Measurements from ENCODE around the gene SPOCK1. TPM values are rescaled to one million over a fixed set of nuclear protein-coding genes. Genes with fewer than 3 reads are reported as not detected.
A peak's percentile ranks its signal among the peaks of the same experiment; 100 is the strongest.

SPOCK1 gene
- total RNA-seq, 1 experiment from 2014 or later = 10.9 TPM

DNA sequence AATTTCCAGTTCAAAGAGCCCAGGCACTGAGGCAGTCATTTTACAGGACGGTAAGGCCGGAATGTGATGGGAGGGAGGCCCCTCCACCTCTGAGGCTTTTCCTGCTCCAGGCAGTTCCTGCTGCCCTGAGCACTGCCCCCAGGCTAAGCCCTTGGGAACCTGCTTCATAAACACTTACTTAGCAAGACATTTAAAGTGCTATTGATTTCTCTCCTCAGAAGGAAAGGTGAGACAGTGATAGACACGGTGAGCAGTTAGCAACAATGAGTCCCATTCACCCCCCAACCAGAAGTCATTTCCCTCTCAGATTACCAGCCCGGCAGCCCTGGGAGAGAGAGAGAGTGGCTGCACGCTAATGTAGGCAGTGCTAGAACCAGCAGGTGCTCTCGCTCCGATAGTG lies 462.5 kb downstream of the SPOCK1 start:
- no peaks in the 10 kb centered on the region for H3K36me3 Mint-ChIP-seq (ENCODE audit: insufficient read depth in 1 of 3, low read depth in 3 of 3)
- Histone ChIP-seq H3K18ac (ENCODE audit: insufficient read length, low read depth, low read length) (no peak overlapping the region), H2BK5ac (ENCODE audit: insufficient read length, low read length) (no peak overlapping the region), H2BK20ac (ENCODE audit: low read depth, low read length, poor library complexity, severe bottlenecking) (no peak overlapping the region), H3K4ac (ENCODE audit: low read depth, low read length) (no peak overlapping the region), H3K4me2 (ENCODE audit: insufficient read depth, insufficient read length, low read length) (peak overlapping the region; percentile 19), H3K27me3 (ENCODE audit: insufficient read depth, low read length) (no peaks in the 10 kb centered on the region), H3K9me3 (ENCODE audit: control insufficient read depth, low read depth, low read length) (no peaks in the 10 kb centered on the region), H3K4me1 (ENCODE audit: insufficient read depth, low read length) (peaks cover 12% of the 10 kb centered on the region), H3K23me2 (ENCODE audit: insufficient read length, low read depth, low read length, poor library complexity, severe bottlenecking) (no peaks in the 10 kb centered on the region), H3K79me2 (ENCODE audit: insufficient read depth, low read length) (no peaks in the 10 kb centered on the region), H3K79me1 (ENCODE audit: insufficient read depth, low read depth, low read length, poor library complexity, severe bottlenecking) (no peaks in the 10 kb centered on the region), H3K56ac (ENCODE audit: insufficient read length, low read depth, low read length) (no peak overlapping the region), H2BK15ac (ENCODE audit: low read depth, low read length) (no peak overlapping the region), H4K91ac (ENCODE audit: insufficient read length, low read depth, low read length) (no peak overlapping the region), H3K23ac (ENCODE audit: insufficient read length, low read depth, low read length) (no peak overlapping the region), H3K27ac (ENCODE audit: insufficient read length, low read depth, low read length) (no peak overlapping the region), H3K9ac (ENCODE audit: extremely low read depth, insufficient read length, low read length) (no peak overlapping the region), H2AK5ac (ENCODE audit: insufficient read length, low read length) (no peak overlapping the region), H2BK12ac (ENCODE audit: insufficient read length, low read depth, low read length) (no peak overlapping the region), H3T11ph (ENCODE audit: low read length) (no peak overlapping the region), H4K5ac (ENCODE audit: insufficient read length, low read depth, low read length) (no peak overlapping the region), H2AFZ (ENCODE audit: low read length) (no peak overlapping the region), H2BK120ac (ENCODE audit: low read depth, low read length, poor library complexity, severe bottlenecking) (no peak overlapping the region), H4K8ac (replicated peaks; ENCODE audit: insufficient read length, low read depth, low read length) (no peak overlapping the region), H4K20me1 (ENCODE audit: control insufficient read depth, insufficient read depth, insufficient read length) (no peaks in the 10 kb centered on the region), H3K14ac (ENCODE audit: insufficient read depth, low read length) (no peak overlapping the region)
- peak; percentile 83 for DNase-seq
- H3K4me3 Mint-ChIP-seq = peak overlapping the region in 1 of 2 experiments; percentile 15; a peak in 2 of 5 replicates
- WGBS (ENCODE audit: extremely low coverage, insufficient read length, low lambda C conversion rate) = no CpG with 5 or more reads among the region's 7 CpGs
- H3K27me3 Mint-ChIP-seq (ENCODE audit: low read depth) = peaks cover 10% of the 10 kb centered on the region
- peak overlapping the region; percentile 17 to 78 (median 55); a peak in 4 of 7 replicates for H3K27ac Mint-ChIP-seq
- H3K9me3 Mint-ChIP-seq = no peaks in the 10 kb centered on the region
- peaks cover 50 to 60% of the 10 kb centered on the region in 2 experiments for H3K4me1 Mint-ChIP-seq
- TF ChIP-seq, protein P1, sequence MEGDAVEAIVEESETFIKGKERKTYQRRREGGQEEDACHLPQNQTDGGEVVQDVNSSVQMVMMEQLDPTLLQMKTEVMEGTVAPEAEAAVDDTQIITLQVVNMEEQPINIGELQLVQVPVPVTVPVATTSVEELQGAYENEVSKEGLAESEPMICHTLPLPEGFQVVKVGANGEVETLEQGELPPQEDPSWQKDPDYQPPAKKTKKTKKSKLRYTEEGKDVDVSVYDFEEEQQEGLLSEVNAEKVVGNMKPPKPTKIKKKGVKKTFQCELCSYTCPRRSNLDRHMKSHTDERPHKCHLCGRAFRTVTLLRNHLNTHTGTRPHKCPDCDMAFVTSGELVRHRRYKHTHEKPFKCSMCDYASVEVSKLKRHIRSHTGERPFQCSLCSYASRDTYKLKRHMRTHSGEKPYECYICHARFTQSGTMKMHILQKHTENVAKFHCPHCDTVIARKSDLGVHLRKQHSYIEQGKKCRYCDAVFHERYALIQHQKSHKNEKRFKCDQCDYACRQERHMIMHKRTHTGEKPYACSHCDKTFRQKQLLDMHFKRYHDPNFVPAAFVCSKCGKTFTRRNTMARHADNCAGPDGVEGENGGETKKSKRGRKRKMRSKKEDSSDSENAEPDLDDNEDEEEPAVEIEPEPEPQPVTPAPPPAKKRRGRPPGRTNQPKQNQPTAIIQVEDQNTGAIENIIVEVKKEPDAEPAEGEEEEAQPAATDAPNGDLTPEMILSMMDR (conservative IDR thresholded peaks at IDR 0.05) = no peak

All from H9 (cell line).